ENCODE measurements around the gene COPZ1.

DNA sequence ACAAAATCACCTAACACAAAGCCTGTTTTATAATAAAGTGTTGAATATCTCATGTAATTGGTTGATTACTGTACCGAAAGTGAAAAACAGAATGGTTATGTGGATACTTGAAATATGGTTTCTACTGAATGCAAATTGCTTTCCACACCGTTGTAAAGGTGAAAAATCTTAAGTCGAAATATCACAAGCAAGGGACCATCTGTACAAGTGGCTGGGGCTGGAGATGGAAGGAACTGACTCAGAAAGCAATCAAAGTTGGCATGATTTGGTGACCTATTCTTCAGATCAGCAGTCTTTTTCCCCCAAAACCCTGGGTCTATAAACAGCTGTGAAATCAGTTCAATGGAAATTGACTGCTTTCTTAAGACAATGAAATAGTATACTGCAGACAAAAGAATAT lies 48.6 kb upstream of the COPZ1 start:
- peak; percentile 51 for TF ChIP-seq POLR2A (IDR thresholded peaks at IDR 0.05; ENCODE audit: low read depth, low read length)
- TF ChIP-seq, protein P1, sequence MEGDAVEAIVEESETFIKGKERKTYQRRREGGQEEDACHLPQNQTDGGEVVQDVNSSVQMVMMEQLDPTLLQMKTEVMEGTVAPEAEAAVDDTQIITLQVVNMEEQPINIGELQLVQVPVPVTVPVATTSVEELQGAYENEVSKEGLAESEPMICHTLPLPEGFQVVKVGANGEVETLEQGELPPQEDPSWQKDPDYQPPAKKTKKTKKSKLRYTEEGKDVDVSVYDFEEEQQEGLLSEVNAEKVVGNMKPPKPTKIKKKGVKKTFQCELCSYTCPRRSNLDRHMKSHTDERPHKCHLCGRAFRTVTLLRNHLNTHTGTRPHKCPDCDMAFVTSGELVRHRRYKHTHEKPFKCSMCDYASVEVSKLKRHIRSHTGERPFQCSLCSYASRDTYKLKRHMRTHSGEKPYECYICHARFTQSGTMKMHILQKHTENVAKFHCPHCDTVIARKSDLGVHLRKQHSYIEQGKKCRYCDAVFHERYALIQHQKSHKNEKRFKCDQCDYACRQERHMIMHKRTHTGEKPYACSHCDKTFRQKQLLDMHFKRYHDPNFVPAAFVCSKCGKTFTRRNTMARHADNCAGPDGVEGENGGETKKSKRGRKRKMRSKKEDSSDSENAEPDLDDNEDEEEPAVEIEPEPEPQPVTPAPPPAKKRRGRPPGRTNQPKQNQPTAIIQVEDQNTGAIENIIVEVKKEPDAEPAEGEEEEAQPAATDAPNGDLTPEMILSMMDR (IDR thresholded peaks at IDR 0.05; ENCODE audit: extremely low read depth in 1 of 2, insufficient read depth in 1 of 2, low read depth in 1 of 2, low read length in 2 of 2) = no peak
- no peak for TF ChIP-seq POLR2AphosphoS5 (IDR thresholded peaks at IDR 0.05; ENCODE audit: insufficient read depth, low read depth, low read length)
- TF ChIP-seq FOS (IDR thresholded peaks at IDR 0.05; ENCODE audit: borderline replicate concordance, insufficient read depth, low read length) = no peak
- TF ChIP-seq, protein P2, sequence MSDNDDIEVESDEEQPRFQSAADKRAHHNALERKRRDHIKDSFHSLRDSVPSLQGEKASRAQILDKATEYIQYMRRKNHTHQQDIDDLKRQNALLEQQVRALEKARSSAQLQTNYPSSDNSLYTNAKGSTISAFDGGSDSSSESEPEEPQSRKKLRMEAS (IDR thresholded peaks at IDR 0.05; ENCODE audit: insufficient read depth, insufficient read length) = no peak

Measured in endothelial cell of umbilical vein (primary cell).